Naive B cell (primary cell): ENCODE measurements around the gene TNRC6C. TPM values are rescaled to one million over a fixed set of nuclear protein-coding genes. Genes with fewer than 3 reads are reported as not detected.
"Not testable (repeated sequence)": the region's sequence is repeated elsewhere in the genome, so short reads cannot be mapped to it uniquely, and the experiment has no call there.

Source experiments
- ATAC-seq, 2 donors: fragments of 150-1000 bp; cut with Tn5 transposase; 2 replicates each; pipeline ENCODE4 v1.10.0; 2021; ENCODE audit warnings: low read depth in 2 of 2, mild to moderate bottlenecking in 2 of 2, moderate library complexity in 2 of 2
- DNase-seq: peaks from one replicate; pipeline ENCODE4 v3.0.0; 2022
- H3K27ac Mint-ChIP-seq, 6 donors: one replicate each; pipeline ENCODE4 v1.8.0; 2020 to 2022; ENCODE audit warnings: mild to moderate bottlenecking in 6 of 6, mixed read lengths in 6 of 6, moderate library complexity in 5 of 6, inconsistent platforms in 2 of 6
- H3K27me3 Mint-ChIP-seq, 3 donors: one replicate each; pipeline ENCODE4 v1.8.0; 2021 to 2022; ENCODE audit warnings: mixed read lengths in 3 of 3, mild to moderate bottlenecking in 1 of 3
- H3K36me3 Mint-ChIP-seq, 2 donors: one replicate each; pipeline ENCODE4 v1.8.0; 2020 to 2022; ENCODE audit warnings: mixed read lengths in 2 of 2, inconsistent platforms in 1 of 2, mild to moderate bottlenecking in 1 of 2
- H3K4me1 Mint-ChIP-seq, 3 donors: one replicate each; pipeline ENCODE4 v1.8.0; 2020 to 2022; ENCODE audit warnings: mixed read lengths in 3 of 3, inconsistent platforms in 1 of 3, mild to moderate bottlenecking in 1 of 3, moderate library complexity in 1 of 3
- H3K4me3 Mint-ChIP-seq, 8 donors: one replicate each; pipeline ENCODE4 v1.8.0; 2020 to 2022; ENCODE audit warnings: mild to moderate bottlenecking in 8 of 8, mixed read lengths in 8 of 8, moderate library complexity in 8 of 8, inconsistent platforms in 2 of 8
- H3K9me3 Mint-ChIP-seq, 7 donors: one replicate each; pipeline ENCODE4 v1.8.0; 2020 to 2022; ENCODE audit warnings: mixed read lengths in 7 of 7, mild to moderate bottlenecking in 5 of 7, inconsistent platforms in 2 of 7, moderate library complexity in 1 of 7
- polyA plus RNA-seq, 6 donors: library from polyadenylated mRNA; unstranded; fragments of 300-500 nt; fragmentation: Illumina TruSeq; gene quantifications; one replicate each; pipeline ENCODE4 v1.2.3, GENCODE V29; 2021; ENCODE audit warnings: low read depth in 6 of 6

TNRC6C gene
- polyA plus RNA-seq, 6 donors from 2014 or later = 1.2 to 5.5 (median 2.0) TPM; not detected in 1

- no peak for ATAC-seq
These were observed 1.5 kb downstream of the TNRC6C start for GRCh38 chr17:77959926-77960521.

GRCh38 chr17:77961741-77962140 is 3.2 kb downstream of the TNRC6C start:
- DNase-seq = no peak
- peaks cover 64 to 73% (median 72%) of the 10 kb centered on the region in 3 donors for H3K4me1 Mint-ChIP-seq
- no peaks in the 10 kb centered on the region for H3K27me3 Mint-ChIP-seq
- H3K4me3 Mint-ChIP-seq = peak overlapping the region in 1 of 8 donors; percentile 87
- H3K36me3 Mint-ChIP-seq = peaks cover 0 to 6% of the 10 kb centered on the region in 2 donors
- H3K27ac Mint-ChIP-seq = no peak overlapping the region
- ATAC-seq = no peak
- no peaks in the 10 kb centered on the region for H3K9me3 Mint-ChIP-seq

More at GRCh38 chr17:77959926-77960521, 1.5 kb downstream of the TNRC6C start:
- peak overlapping the region; percentile 61 to 95 (median 85) for H3K27ac Mint-ChIP-seq
- peaks cover 52 to 61% (median 55%) of the 10 kb centered on the region in 3 donors for H3K4me1 Mint-ChIP-seq
- H3K36me3 Mint-ChIP-seq = peaks cover 0 to 6% of the 10 kb centered on the region in 2 donors
- H3K9me3 Mint-ChIP-seq = no peaks in the 10 kb centered on the region
- no peaks in the 10 kb centered on the region for H3K27me3 Mint-ChIP-seq
- no peak for DNase-seq
- H3K4me3 Mint-ChIP-seq = peak overlapping the region; percentile 85 to 97 (median 94)

- Mint-ChIP-seq H3K36me3 (peaks cover 0 to 6% of the 10 kb centered on the region in 2 donors), H3K27me3 (no peaks in the 10 kb centered on the region), H3K9me3 (no peaks in the 10 kb centered on the region), H3K4me1 (peaks cover 60 to 70% (median 68%) of the 10 kb centered on the region in 3 donors), H3K27ac (peak overlapping the region in 1 of 6 donors; percentile 98), H3K4me3 (peak overlapping the region in 3 of 8 donors; percentile 12 to 87 (median 24))
- ATAC-seq (no peak), DNase-seq (no peak)
These were observed 3.8 kb downstream of the TNRC6C start for GRCh38 chr17:77962348-77962747.

GRCh38 chr17:77963441-77963840 is 4.9 kb downstream of the TNRC6C start:
- DNase-seq (no peak), ATAC-seq (no peak)
- Mint-ChIP-seq H3K4me1 (peaks cover 55 to 67% (median 67%) of the 10 kb centered on the region in 3 donors), H3K27me3 (no peaks in the 10 kb centered on the region), H3K27ac (peak overlapping the region in 1 of 6 donors; percentile 77), H3K9me3 (no peaks in the 10 kb centered on the region), H3K4me3 (peak overlapping the region in 2 of 8 donors; percentile 6 to 28), H3K36me3 (peaks cover 0 to 6% of the 10 kb centered on the region in 2 donors)

- no peak for ATAC-seq
- Mint-ChIP-seq H3K27me3 (no peaks in the 10 kb centered on the region), H3K4me3 (no peak overlapping the region), H3K9me3 (no peaks in the 10 kb centered on the region), H3K4me1 (peaks cover 46 to 66% (median 65%) of the 10 kb centered on the region in 3 donors), H3K27ac (no peak overlapping the region), H3K36me3 (peaks cover 0 to 6% of the 10 kb centered on the region in 2 donors)
- DNase-seq = no peak
These were observed 6.8 kb downstream of the TNRC6C start for GRCh38 chr17:77965352-77965751.

GRCh38 chr17:77966476-77966875 is 8.0 kb downstream of the TNRC6C start:
- DNase-seq (no peak), ATAC-seq (no peak)
- Mint-ChIP-seq H3K4me1 (peaks cover 48 to 70% (median 64%) of the 10 kb centered on the region in 3 donors), H3K9me3 (no peaks in the 10 kb centered on the region), H3K4me3 (no peak overlapping the region), H3K27ac (no peak overlapping the region), H3K36me3 (peaks cover 0 to 6% of the 10 kb centered on the region in 2 donors), H3K27me3 (no peaks in the 10 kb centered on the region)

GRCh38 chr17:77968788-77969187 is 10.3 kb downstream of the TNRC6C start:
- no peaks in the 10 kb centered on the region for H3K27me3 Mint-ChIP-seq
- ATAC-seq (no peak), DNase-seq (no peak)
- peaks cover 39 to 75% (median 54%) of the 10 kb centered on the region in 3 donors for H3K4me1 Mint-ChIP-seq
- no peak overlapping the region for H3K4me3 Mint-ChIP-seq
- no peaks in the 10 kb centered on the region for H3K9me3 Mint-ChIP-seq
- H3K36me3 Mint-ChIP-seq = no peaks in the 10 kb centered on the region
- no peak overlapping the region for H3K27ac Mint-ChIP-seq

- not testable (repeated sequence) for H3K36me3 Mint-ChIP-seq, H3K27ac Mint-ChIP-seq
- peaks cover 16 to 55% (median 38%) of the 10 kb centered on the region in 3 donors for H3K4me1 Mint-ChIP-seq
These were observed 13.8 kb downstream of the TNRC6C start for GRCh38 chr17:77972271-77972670.

GRCh38 chr17:77973953-77974352 is 15.4 kb downstream of the TNRC6C start:
- H3K4me3 Mint-ChIP-seq = no peak overlapping the region

More at GRCh38 chr17:77972271-77972670, 13.8 kb downstream of the TNRC6C start:
- H3K9me3 Mint-ChIP-seq, H3K27me3 Mint-ChIP-seq, DNase-seq, ATAC-seq, H3K4me3 Mint-ChIP-seq: not testable (repeated sequence)

GRCh38 chr17:77974396-77974795 is 15.9 kb downstream of the TNRC6C start:
- H3K36me3 Mint-ChIP-seq = peaks cover 0 to under 1% of the 10 kb centered on the region in 2 donors
- H3K4me3 Mint-ChIP-seq = no peak overlapping the region
- H3K27me3 Mint-ChIP-seq = no peaks in the 10 kb centered on the region
- peaks cover 16 to 45% (median 29%) of the 10 kb centered on the region in 3 donors for H3K4me1 Mint-ChIP-seq
- DNase-seq (no peak), ATAC-seq (no peak)
- no peak overlapping the region for H3K27ac Mint-ChIP-seq
- no peaks in the 10 kb centered on the region for H3K9me3 Mint-ChIP-seq

More at GRCh38 chr17:77973953-77974352, 15.4 kb downstream of the TNRC6C start:
- peaks cover 16 to 45% (median 30%) of the 10 kb centered on the region in 3 donors for H3K4me1 Mint-ChIP-seq
- no peak for ATAC-seq
- H3K27ac Mint-ChIP-seq = no peak overlapping the region
- no peaks in the 10 kb centered on the region for H3K27me3 Mint-ChIP-seq
- no peak for DNase-seq
- H3K36me3 Mint-ChIP-seq = no peaks in the 10 kb centered on the region
- no peaks in the 10 kb centered on the region for H3K9me3 Mint-ChIP-seq

GRCh38 chr17:77982430-77982829 is 23.9 kb downstream of the TNRC6C start:
- ATAC-seq, H3K27me3 Mint-ChIP-seq, H3K4me3 Mint-ChIP-seq, DNase-seq, H3K9me3 Mint-ChIP-seq: not testable (repeated sequence)
- H3K4me1 Mint-ChIP-seq = peaks cover 2 to 14% (median 14%) of the 10 kb centered on the region in 3 donors
- H3K27ac Mint-ChIP-seq = peak overlapping the region in 1 of 6 donors; percentile 42
- peaks cover 0 to 14% of the 10 kb centered on the region in 2 donors for H3K36me3 Mint-ChIP-seq

GRCh38 chr17:77990301-77990700 is 31.8 kb downstream of the TNRC6C start:
- Mint-ChIP-seq H3K36me3 (no peaks in the 10 kb centered on the region), H3K27me3 (no peaks in the 10 kb centered on the region), H3K9me3 (no peaks in the 10 kb centered on the region), H3K4me1 (peaks cover 21 to 30% (median 25%) of the 10 kb centered on the region in 3 donors), H3K27ac (peak overlapping the region in 2 of 6 donors; percentile 12 to 84), H3K4me3 (no peak overlapping the region)
- DNase-seq (no peak), ATAC-seq (no peak)

- peaks cover 38 to 47% (median 41%) of the 10 kb centered on the region in 3 donors for H3K4me1 Mint-ChIP-seq
These were observed 35.2 kb downstream of the TNRC6C start for GRCh38 chr17:77993735-77994134.

More at GRCh38 chr17:77993735-77994134, 35.2 kb downstream of the TNRC6C start:
- not testable (repeated sequence) for H3K4me3 Mint-ChIP-seq, H3K36me3 Mint-ChIP-seq, DNase-seq, ATAC-seq, H3K27me3 Mint-ChIP-seq, H3K27ac Mint-ChIP-seq, H3K9me3 Mint-ChIP-seq
